ENCODE data around the gene ACMSD.
"Not testable (repeated sequence)": the region's sequence is repeated elsewhere in the genome, so short reads cannot be mapped to it uniquely, and the experiment has no call there.

Gene ACMSD

GRCh38 chr2:134799936-134800335 is 38.5 kb upstream of the ACMSD start:
- H3K27me3 ChIP-seq (ENCODE audit: insufficient read depth, low read depth, severe bottlenecking), result peaks cover 5% of the 10 kb centered on the region
- no peak overlapping the region for H3K4me3 ChIP-seq (ENCODE audit: low read depth, low read length)
- no peak for TF ChIP-seq CTCF (IDR thresholded peaks at IDR 0.05; ENCODE audit: low read depth, low read length)
- DNase-seq, result no peak
- no peak overlapping the region for H3K27ac ChIP-seq
- H3K9me3 ChIP-seq (ENCODE audit: severe bottlenecking), result peaks cover 6% of the 10 kb centered on the region
- no peaks in the 10 kb centered on the region for H3K36me3 ChIP-seq

- Histone ChIP-seq H3K9me3 (ENCODE audit: severe bottlenecking) (peaks cover 6% of the 10 kb centered on the region), H3K4me3 (ENCODE audit: low read depth, low read length) (no peak overlapping the region), H3K36me3 (no peaks in the 10 kb centered on the region), H3K27ac (no peak overlapping the region), H3K27me3 (ENCODE audit: insufficient read depth, low read depth, severe bottlenecking) (peaks cover 5% of the 10 kb centered on the region)
- no peak for DNase-seq
- no peak for TF ChIP-seq CTCF (IDR thresholded peaks at IDR 0.05; ENCODE audit: low read depth, low read length)
These were observed 38.1 kb upstream of the ACMSD start for GRCh38 chr2:134800341-134800740.

- not testable (repeated sequence) for H3K27ac ChIP-seq; H3K4me3 ChIP-seq (ENCODE audit: low read depth, low read length); H3K9me3 ChIP-seq (ENCODE audit: severe bottlenecking); H3K36me3 ChIP-seq; H3K27me3 ChIP-seq (ENCODE audit: insufficient read depth, low read depth, severe bottlenecking); DNase-seq
These were observed 34.6 kb upstream of the ACMSD start for GRCh38 chr2:134803609-134804405.

GRCh38 chr2:134815741-134816140 is 22.7 kb upstream of the ACMSD start:
- Histone ChIP-seq H3K27ac (no peak overlapping the region), H3K27me3 (ENCODE audit: insufficient read depth, low read depth, severe bottlenecking) (peaks cover 4% of the 10 kb centered on the region), H3K9me3 (ENCODE audit: severe bottlenecking) (peaks cover 9% of the 10 kb centered on the region), H3K4me3 (ENCODE audit: low read depth, low read length) (no peak overlapping the region), H3K36me3 (no peaks in the 10 kb centered on the region)
- no peak for DNase-seq
- no peak for TF ChIP-seq CTCF (IDR thresholded peaks at IDR 0.05; ENCODE audit: low read depth, low read length)

GRCh38 chr2:134818321-134818720 is 20.1 kb upstream of the ACMSD start:
- H3K4me3 ChIP-seq (ENCODE audit: low read depth, low read length), result no peak overlapping the region
- TF ChIP-seq CTCF (IDR thresholded peaks at IDR 0.05; ENCODE audit: low read depth, low read length), result no peak
- DNase-seq, result no peak
- H3K27ac ChIP-seq, result no peak overlapping the region
- no peaks in the 10 kb centered on the region for H3K36me3 ChIP-seq
- no peaks in the 10 kb centered on the region for H3K9me3 ChIP-seq (ENCODE audit: severe bottlenecking)
- H3K27me3 ChIP-seq (ENCODE audit: insufficient read depth, low read depth, severe bottlenecking), result no peaks in the 10 kb centered on the region

GRCh38 chr2:134819334-134819733 is 19.1 kb upstream of the ACMSD start:
- DNase-seq, result no peak
- Histone ChIP-seq H3K27me3 (ENCODE audit: insufficient read depth, low read depth, severe bottlenecking) (no peaks in the 10 kb centered on the region), H3K36me3 (no peaks in the 10 kb centered on the region), H3K4me3 (ENCODE audit: low read depth, low read length) (no peak overlapping the region), H3K27ac (no peak overlapping the region), H3K9me3 (ENCODE audit: severe bottlenecking) (no peaks in the 10 kb centered on the region)
- no peak for TF ChIP-seq CTCF (IDR thresholded peaks at IDR 0.05; ENCODE audit: low read depth, low read length)
